GM19238 (cell line): Measurements from ENCODE around the gene SEC61A2.

Source experiments
- DNase-seq: peaks from one replicate; pipeline ENCODE4 v3.0.0; 2011; ENCODE audit warnings: low spot score; ENCODE audit not compliant: insufficient read length

SEC61A2 gene

GRCh38 chr10:12196531-12197211 is 67.2 kb downstream of the SEC61A2 start:
- no peak for DNase-seq

DNA sequence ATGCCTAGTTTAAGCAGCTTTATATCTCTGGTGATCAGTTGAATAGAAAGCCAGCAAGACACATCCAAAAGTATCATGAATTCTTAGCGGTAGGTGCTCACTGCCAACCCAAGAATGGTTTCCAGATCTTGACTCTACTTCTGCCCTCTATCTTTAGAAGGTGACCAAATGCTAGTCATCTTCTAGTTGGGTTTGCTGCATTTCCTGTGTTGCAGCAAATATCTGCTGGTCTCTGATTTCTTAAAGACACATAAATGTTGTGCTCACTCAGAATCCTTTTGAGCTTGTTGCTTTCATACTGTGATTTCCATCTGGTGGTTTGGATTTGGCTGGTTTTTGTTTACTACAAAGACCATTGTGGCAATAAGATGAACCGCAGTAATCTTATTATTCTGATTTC is 68.7 kb downstream of the SEC61A2 start:
- DNase-seq = no peak

- no peak for DNase-seq
Observed at GRCh38 chr10:12200850-12201249, 71.4 kb downstream of the SEC61A2 start.

GRCh38 chr10:12201543-12201942 is 72.1 kb downstream of the SEC61A2 start:
- no peak for DNase-seq

DNA sequence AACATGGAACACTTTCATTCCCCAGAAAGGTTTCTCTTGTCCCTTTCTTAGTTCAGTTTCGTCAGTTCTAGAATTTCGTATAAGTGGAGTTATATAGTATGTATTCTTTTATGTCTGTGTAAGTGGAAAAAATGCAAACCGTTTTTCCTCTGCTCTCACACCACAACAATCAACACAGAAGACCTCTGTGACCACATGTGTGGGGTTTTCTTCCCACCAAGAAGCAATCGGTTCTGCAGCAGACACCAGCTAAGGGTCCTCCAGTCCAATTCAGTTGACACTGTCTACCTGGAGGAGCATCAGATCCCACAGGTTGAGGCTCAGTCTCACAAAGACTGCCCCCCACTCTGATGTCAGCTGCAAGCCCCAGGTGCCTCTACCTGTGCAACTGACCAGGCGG is 72.7 kb downstream of the SEC61A2 start:
- DNase-seq = no peak

GRCh38 chr10:12205082-12205481 is 75.6 kb downstream of the SEC61A2 start:
- DNase-seq = no peak

- no peak for DNase-seq
Observed at GRCh38 chr10:12207114-12207513, 77.6 kb downstream of the SEC61A2 start.

DNA sequence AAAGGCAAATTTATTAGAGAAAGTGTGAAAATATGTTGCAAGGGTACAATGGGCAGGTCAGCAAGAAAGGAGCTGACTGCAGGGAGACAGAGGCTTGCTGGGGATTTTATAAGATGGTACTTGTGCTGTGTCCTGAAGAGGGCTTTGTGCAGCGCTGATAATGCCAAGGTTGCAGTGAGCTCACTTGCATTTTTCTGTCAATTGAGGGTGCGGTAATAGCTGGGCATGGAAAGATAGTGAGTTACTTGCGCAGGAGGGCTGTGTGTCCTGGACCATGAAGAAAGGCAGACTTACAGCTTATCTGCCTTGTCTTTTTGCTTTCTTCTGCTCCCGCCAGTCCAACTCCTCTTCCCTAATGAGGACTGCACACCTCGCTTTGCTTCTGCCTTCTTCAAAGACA is 79.0 kb downstream of the SEC61A2 start:
- no peak for DNase-seq

GRCh38 chr10:12212454-12212853 is 83.0 kb downstream of the SEC61A2 start:
- DNase-seq = no peak

- no peak for DNase-seq
Observed at GRCh38 chr10:12213621-12214020, 84.1 kb downstream of the SEC61A2 start.

- DNase-seq = no peak
Observed at GRCh38 chr10:12214093-12214492, 84.6 kb downstream of the SEC61A2 start.

DNA sequence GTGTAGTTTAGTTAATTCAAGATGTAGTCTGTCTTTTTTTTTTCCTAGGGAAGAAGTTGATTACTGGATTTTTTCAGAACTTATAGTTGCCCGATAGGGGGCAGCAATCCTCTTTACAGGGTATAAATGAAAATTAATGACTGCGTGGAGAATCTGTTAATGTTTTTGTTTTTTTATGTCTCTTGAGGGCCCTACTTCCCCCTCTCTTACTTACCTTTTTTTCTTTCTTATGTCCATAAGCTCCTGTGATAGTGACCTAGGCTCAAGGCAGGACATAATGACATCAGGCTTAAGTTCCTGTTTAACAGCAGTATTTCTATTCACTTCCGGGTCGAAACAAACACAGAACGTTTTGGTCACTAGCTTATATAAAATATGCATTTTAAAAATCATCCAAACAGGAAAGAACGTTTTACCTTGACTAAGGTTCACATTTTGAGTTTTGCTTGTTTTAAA is 85.3 kb downstream of the SEC61A2 start:
- DNase-seq = no peak
